ENCODE results near the gene COL4A2. TPM values are rescaled to one million over a fixed set of nuclear protein-coding genes. Genes with fewer than 3 reads are reported as not detected.

The COL4A2 gene
- total RNA-seq, 1 donor from 2014 or later: 290 TPM

- no peak for DNase-seq (ENCODE audit: low read depth, low spot score)
Measured at GRCh38 chr13:110290153-110290552, 16.9 kb upstream of the COL4A2 start.

GRCh38 chr13:110290826-110291225, 16.3 kb upstream of the COL4A2 start:
- no peak for DNase-seq (ENCODE audit: low read depth, low spot score)

DNA sequence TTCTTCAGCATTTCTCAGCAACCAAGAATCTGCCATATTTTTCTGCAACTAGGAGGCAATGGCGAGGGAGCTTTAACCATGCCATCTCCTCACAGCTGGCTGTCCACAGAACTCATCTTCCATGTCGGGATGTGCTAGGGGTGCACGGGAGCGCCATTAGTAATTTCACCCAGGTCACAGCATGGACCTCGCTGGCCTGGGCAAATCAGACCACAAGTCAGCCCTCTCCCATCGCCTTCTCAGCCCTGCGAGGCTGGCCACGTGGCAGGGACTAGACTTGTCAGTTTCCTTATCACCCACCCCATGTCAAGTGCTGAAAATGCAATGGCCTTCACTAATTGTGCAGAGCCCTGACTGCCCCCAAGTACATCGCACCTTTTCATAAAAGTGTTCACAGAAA, 15.8 kb upstream of the COL4A2 start:
- DNase-seq (ENCODE audit: low read depth, low spot score): no peak

DNA sequence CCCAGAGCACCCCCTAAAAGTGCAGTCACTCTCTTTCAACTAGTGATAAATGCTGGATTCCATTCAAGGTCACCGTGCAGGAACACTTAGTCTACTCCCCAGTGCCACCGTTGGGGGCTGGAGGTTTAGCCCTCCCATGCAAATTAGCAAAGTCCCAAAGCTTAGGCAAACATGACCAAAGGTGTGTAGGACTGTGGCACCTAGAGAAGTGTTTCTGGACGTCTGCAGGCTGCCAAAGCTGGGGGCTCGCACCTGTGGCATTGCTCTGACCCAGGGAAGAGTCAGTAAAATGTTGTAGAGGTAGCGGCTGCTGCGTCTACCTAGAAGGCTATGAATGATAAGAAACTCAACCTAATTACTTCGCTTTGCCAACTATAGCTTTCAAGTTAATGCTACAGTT, 14.0 kb upstream of the COL4A2 start:
- DNase-seq (ENCODE audit: low read depth, low spot score): no peak

- no peak for DNase-seq (ENCODE audit: low read depth, low spot score)
Measured at GRCh38 chr13:110293649-110294048, 13.4 kb upstream of the COL4A2 start.

- no peak for DNase-seq (ENCODE audit: low read depth, low spot score)
Measured at GRCh38 chr13:110294146-110294545, 12.9 kb upstream of the COL4A2 start.

DNA sequence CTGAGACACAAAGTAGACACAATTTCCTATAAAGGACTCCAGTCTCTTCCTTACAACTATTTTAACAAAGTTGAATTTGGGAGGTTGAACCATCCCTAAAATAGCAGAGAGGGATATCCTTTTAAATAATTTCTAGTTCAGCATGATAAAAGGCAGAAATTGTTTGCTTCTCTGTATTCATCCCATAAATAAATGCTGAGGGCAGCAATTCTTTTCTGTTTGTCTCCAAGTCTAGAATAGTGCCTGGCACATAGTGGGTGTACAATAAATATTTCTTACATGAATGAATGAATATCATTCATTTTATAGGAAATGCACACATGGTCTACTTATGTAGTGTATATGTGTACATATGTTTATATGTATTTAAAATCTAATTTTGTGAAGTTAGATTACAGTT, 12.5 kb upstream of the COL4A2 start:
- DNase-seq (ENCODE audit: low read depth, low spot score): no peak

- no peak for DNase-seq (ENCODE audit: low read depth, low spot score)
Measured at GRCh38 chr13:110297011-110297410, 10.1 kb upstream of the COL4A2 start.

DNA sequence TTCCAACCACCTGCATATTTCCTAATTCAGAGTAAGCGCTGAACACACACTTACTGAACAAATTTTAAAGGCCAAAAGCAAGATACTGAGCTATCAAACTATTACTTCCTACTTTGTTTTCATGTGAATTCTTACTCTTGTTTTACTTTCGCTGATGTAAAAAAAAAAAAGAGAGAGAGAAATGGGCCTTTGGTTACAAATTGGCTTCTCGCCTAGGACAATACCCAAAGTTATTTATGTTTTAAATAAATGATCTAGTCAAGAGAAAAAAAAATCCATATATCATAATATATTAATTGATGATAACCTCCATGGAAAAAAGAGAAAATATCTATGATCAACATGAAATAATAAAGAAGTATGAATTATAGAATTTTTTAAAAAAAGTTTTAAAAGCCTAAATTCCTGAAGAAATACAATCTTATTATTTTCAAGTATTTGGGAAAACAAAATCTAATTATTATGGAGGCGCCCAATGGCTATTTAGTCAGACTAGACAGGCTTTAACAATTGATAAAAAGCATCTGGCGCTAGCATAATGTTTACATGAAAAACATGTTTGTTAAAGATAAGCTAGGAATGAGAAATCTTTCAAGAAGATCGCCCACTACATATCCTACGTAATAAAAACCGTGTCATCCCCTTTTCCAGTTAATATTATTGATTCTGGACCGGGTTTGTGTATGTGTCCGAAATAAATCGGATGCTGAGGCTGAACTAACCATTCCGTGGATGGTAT, 9.1 kb upstream of the COL4A2 start:
- no peak for DNase-seq (ENCODE audit: low read depth, low spot score)

DNA sequence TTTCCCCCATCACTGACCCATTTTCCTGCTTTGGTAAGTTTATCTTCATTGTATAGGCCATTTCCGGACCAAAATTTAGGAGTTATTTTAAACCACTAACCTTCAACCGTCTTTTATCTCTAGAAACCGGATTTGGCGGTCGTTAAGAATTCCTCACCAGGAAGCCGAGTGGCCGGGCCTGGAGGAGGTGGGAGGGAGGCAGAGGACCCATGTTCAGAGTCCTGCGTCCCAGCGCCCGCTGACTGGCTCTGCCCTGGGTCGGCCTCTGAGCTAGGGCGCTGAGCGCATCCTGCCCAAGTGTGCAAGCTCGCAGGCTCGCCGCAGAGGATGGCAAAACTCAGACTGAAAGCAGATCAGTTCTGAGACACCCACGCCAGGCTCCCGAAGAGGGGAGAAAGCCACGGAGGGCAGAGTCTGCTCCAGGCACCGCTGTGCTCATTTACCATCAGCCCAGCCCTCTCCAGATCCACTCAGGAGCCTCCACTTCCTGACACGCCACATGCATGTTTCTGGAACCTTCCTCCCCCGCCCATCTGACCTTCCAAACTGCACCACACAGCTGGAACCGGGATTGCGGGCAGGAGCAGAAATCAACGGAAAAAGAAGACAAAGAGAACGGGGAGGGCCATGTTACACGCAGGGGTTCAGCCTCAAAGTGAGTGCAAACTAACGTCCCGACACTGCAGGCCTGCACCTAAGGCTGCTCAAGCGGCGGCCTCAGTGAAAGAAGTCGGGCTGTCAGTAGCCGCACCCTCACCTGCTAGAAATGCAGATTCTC, 8.4 kb upstream of the COL4A2 start:
- no peak for DNase-seq (ENCODE audit: low read depth, low spot score)

DNA sequence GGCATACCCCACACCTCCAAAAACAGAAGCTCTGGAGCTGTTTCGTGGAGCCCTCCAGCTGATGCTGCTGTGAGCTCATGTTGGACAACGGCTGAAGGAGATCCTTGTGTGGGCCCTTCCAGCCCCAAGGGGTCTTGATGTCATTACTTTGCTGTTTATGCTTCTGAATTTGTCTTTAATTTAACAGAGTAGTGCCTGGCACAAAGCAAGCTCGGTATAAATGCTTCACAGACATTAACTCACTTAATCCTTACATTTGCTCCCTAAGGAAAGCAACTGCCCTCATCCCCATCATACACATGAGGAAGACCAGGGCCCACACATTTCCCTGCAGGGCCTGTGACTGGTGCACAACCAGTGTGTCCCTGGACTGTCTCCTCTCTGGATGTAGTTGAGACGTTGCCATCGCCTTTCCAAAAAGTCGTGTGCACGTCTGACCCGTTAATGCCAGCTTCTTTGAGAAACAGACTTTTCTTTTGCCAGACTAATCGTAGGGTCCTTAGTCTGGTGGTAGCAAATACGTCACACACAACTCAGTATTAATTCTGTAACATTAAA, 7.7 kb upstream of the COL4A2 start:
- DNase-seq (ENCODE audit: low read depth, low spot score): no peak

- no peak for DNase-seq (ENCODE audit: low read depth, low spot score)
Measured at GRCh38 chr13:110300090-110300815, 6.8 kb upstream of the COL4A2 start.

- DNase-seq (ENCODE audit: low read depth, low spot score): no peak
Measured at GRCh38 chr13:110301083-110301482, 6.0 kb upstream of the COL4A2 start.

DNA sequence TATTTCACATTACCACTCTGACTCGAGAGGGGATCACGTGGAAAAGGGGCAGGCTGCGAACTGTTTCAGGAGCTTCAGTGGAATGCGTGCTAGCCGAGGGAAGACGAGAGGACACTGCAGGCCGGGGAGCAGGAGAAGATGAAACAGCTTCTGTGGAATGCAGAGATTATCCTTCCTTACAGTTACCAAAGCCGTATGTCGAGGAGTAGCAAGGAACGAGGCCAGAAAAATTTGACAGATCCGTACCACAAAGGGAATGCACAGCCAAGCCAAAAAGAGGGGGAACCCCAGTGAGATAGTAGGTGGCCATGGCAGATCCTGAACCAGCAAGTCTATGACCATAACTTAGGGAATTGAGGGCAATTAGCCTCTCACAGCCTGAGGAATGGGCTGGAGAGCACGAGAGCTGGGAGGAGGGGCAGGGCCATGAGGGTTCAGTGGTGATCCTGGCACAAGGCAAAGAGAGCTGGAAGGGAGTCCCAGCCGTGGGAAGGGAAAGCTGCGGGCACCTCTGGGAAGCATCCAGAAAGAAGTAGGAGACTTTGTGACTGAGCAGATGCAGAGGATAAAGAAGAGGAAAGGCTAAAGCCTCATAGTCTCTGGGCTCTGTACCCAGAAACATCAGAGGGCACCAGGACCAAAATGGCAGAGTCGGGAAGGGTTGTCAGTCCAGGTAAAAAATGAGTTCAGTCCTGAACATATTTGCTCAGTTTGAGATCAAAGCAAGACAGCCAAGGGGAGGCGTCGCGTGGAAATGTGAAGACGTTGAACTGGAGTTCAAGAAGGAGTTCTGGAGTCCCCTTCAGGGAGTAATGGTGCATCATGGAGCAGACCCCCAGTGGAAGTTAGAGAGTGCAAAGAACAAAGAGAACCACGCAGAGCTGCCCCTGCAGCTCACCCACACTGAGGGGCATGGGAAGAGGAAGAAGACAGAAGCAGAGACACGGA, 5.2 kb upstream of the COL4A2 start:
- no peak for DNase-seq (ENCODE audit: low read depth, low spot score)

DNA sequence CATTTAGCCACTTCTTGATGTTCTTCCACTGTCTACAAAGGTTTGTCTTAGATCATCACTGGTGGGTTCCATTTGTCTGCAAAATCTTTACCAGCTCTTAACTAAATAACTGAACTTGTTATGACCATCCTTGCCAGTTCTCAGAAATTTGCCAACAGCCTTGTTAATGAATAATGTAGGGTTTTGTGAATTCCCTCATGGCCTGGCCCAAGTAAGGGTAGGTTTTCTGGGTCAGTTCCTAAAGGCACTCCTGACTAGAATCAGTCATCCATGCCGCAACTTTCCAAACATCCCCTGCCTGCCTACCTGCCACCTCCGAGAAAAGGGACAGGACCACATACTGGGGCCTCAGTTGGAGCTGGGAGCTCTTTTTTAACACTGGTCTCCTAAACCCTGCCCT, 4.1 kb upstream of the COL4A2 start:
- DNase-seq (ENCODE audit: low read depth, low spot score): no peak

DNA sequence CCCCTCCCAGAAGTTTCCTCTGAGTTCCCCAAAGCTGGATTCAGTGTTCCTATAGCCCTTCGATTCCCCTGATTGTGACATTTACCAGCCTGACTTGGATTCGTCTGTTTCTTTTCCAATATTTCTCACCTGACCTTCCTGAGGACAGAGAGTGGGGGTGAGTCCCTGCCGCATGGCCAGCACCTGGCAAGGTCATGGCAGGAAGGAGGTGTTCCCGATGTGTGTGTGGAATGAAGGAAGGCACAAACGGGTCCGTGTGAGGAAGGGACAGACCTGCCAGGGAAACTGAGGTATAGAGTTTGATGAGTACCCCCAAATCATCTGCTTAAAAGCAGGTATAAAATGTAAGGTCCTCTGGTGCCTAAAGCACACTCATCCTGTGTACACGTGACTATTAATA, 3.4 kb upstream of the COL4A2 start:
- no peak for DNase-seq (ENCODE audit: low read depth, low spot score)

GRCh38 chr13:110304256-110304655, 2.8 kb upstream of the COL4A2 start:
- no peak for DNase-seq (ENCODE audit: low read depth, low spot score)

DNA sequence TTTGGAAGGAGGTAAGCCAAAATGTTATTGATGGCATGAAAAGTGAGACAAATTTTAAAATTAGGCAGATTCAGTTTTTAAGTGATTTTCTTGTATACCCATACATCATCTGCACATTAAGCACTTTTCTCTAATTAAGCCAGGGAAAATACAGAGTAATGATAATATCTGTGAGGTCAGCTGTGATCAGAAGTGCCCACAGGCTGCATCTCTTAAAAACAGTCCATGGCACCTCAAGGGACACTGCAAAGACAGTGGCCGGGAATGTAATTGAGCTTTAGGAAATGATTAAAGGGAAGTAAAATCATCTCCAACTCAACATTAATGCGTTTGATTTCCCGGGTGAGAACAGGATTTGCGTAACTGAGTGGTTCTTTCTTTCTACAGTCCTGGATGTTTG, 2.1 kb upstream of the COL4A2 start:
- no peak for DNase-seq (ENCODE audit: low read depth, low spot score)

GRCh38 chr13:110305544-110305943, 1.5 kb upstream of the COL4A2 start:
- no peak for DNase-seq (ENCODE audit: low read depth, low spot score)

GRCh38 chr13:110305949-110306339, 1.1 kb upstream of the COL4A2 start:
- no peak for DNase-seq (ENCODE audit: low read depth, low spot score)
